Tibial artery (tissue), 4 donors: ENCODE results near the gene TRIM31.

Experiments
- DNase-seq, 2 donors: peaks; one replicate each; pipeline ENCODE4 v3.0.0-alpha.2; 2019
- H3K27ac ChIP-seq, 2 donors: fragments of 200-600 bp; sonication (generic) in 1 of 2; 1 replicate in 1 of 2; 2 replicates in 1 of 2; pipeline ENCODE4 v1.5.1; 2018 to 2019; ENCODE audit warnings: mild to moderate bottlenecking in 1 of 2
- H3K27me3 ChIP-seq, 2 donors: fragments of 200-600 bp; sonication (generic) in 1 of 2; one replicate each; pipeline versions ENCODE4 v1.5.1 to v1.6.0; 2016 to 2019
- H3K36me3 ChIP-seq, 3 donors: fragments of 200-600 bp; sonication (generic) in 2 of 3; one replicate each; pipeline ENCODE4 v1.5.1; 2016 to 2019; ENCODE audit warnings: mild to moderate bottlenecking in 2 of 3
- H3K4me1 ChIP-seq, 4 donors: fragments of 200-600 bp; sonication (generic) in 2 of 4; 1 replicate in 3 of 4; 2 replicates in 1 of 4; pipeline ENCODE4 v1.5.1; 2016 to 2019
- H3K4me3 ChIP-seq, 2 donors: fragments of 200-600 bp; sonication (generic) in 1 of 2; 1 replicate in 1 of 2; 2 replicates in 1 of 2; pipeline ENCODE4 v1.5.1; 2018 to 2019; ENCODE audit warnings: mild to moderate bottlenecking in 2 of 2
- H3K9me3 ChIP-seq, 3 donors: fragments of 200-600 bp; sonication (generic) in 1 of 3; one replicate each; pipeline ENCODE4 v1.5.1; 2016 to 2019
- intact Hi-C: fragments of 100-400 bp; cut with DNase I; formaldehyde crosslinking; loops from one replicate; pipeline ENCODE4 v1.15.0; 2023; ENCODE audit warnings: low total_unique reads
- TF ChIP-seq, protein P1 (sequence below), 2 experiments: fragments of 200-600 bp in 1 of 2; fragments of 450-650 bp in 1 of 2; IDR thresholded peaks; one replicate each; pipeline ENCODE4 v1.5.1; 2017 to 2019; ENCODE audit warnings: antibody characterized with exemption in 2 of 2, mild to moderate bottlenecking in 1 of 2, moderate library complexity in 1 of 2

The TRIM31 gene

DNA sequence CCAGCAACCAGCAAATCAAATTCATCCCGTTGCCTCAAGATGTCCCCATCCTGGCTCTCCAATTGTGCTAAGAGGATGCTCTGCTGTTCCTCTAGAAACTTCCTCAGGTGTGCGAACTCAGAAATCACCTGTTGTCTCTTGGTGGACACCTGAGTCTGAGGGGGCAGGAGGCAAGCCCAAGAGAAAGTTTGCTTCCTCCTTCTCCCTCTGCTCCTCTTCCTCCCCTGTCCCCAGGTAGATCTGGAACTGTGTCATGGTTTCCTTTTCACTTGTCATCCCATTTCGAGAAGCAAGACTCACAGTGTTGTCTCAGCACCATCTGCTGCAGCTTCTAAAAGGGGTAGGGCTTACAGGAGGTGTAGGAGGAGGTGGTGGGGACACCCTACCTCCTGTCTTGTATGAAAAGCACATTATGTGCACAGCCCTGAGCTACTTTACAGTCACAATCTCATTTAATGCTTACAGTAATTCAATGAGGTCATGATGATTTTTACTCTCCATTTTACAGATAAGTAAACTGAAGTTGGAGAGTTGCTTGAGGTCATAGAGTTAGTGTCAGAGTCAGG lies 45.7 kb upstream of the TRIM31 start:
- peaks cover 0 to 5% (median 2%) of the 10 kb centered on the region in 4 donors for H3K4me1 ChIP-seq
- no peaks in the 10 kb centered on the region for H3K9me3 ChIP-seq
- TF ChIP-seq, protein P1, sequence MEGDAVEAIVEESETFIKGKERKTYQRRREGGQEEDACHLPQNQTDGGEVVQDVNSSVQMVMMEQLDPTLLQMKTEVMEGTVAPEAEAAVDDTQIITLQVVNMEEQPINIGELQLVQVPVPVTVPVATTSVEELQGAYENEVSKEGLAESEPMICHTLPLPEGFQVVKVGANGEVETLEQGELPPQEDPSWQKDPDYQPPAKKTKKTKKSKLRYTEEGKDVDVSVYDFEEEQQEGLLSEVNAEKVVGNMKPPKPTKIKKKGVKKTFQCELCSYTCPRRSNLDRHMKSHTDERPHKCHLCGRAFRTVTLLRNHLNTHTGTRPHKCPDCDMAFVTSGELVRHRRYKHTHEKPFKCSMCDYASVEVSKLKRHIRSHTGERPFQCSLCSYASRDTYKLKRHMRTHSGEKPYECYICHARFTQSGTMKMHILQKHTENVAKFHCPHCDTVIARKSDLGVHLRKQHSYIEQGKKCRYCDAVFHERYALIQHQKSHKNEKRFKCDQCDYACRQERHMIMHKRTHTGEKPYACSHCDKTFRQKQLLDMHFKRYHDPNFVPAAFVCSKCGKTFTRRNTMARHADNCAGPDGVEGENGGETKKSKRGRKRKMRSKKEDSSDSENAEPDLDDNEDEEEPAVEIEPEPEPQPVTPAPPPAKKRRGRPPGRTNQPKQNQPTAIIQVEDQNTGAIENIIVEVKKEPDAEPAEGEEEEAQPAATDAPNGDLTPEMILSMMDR (IDR thresholded peaks at IDR 0.05), result no peak
- intact Hi-C loops, result no loop called here
- no peak overlapping the region for H3K4me3 ChIP-seq
- no peaks in the 10 kb centered on the region for H3K36me3 ChIP-seq
- peaks cover 0 to 29% of the 10 kb centered on the region in 2 donors for H3K27me3 ChIP-seq
- H3K27ac ChIP-seq, result no peak overlapping the region
- DNase-seq, result no peak

DNA sequence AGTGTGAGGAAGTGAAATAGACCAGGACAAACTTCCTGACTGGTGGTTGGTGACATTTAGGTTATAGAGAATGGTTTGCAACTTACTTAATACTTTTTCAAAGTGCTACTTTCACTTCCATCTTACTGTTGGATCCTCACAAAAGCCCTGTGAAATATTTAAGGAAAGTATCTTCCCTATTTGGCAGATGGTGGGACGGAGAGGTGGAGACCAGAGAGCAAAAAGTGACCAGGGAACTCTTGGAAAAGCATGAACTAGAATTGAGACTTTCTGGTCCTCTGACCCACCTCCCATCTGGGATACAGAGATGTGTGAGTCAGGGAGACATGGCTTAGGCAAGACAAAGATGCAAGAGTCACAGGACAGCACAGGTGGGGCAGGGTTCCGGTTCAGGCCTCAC lies 45.1 kb upstream of the TRIM31 start:
- H3K9me3 ChIP-seq, result no peaks in the 10 kb centered on the region
- TF ChIP-seq, protein P1 (IDR thresholded peaks at IDR 0.05), result no peak
- peaks cover 0 to 5% (median 2%) of the 10 kb centered on the region in 4 donors for H3K4me1 ChIP-seq
- no peak overlapping the region for H3K27ac ChIP-seq
- no peaks in the 10 kb centered on the region for H3K36me3 ChIP-seq
- H3K27me3 ChIP-seq, result peaks cover 0 to 29% of the 10 kb centered on the region in 2 donors
- intact Hi-C loops, result no loop called here
- no peak for DNase-seq
- no peak overlapping the region for H3K4me3 ChIP-seq

- no peaks in the 10 kb centered on the region for H3K9me3 ChIP-seq
- H3K27me3 ChIP-seq, result peaks cover 0 to 29% of the 10 kb centered on the region in 2 donors
- no peak overlapping the region for H3K27ac ChIP-seq
- peaks cover 0 to 5% (median 2%) of the 10 kb centered on the region in 4 donors for H3K4me1 ChIP-seq
- H3K4me3 ChIP-seq, result no peak overlapping the region
- intact Hi-C loops, result no loop called here
- DNase-seq, result no peak
- TF ChIP-seq, protein P1 (IDR thresholded peaks at IDR 0.05), result no peak
- H3K36me3 ChIP-seq, result no peaks in the 10 kb centered on the region
Measured at GRCh38 chr6:30157581-30157980, 44.7 kb upstream of the TRIM31 start.

GRCh38 chr6:30156774-30157173 lies 43.9 kb upstream of the TRIM31 start:
- Histone ChIP-seq H3K9me3 (no peaks in the 10 kb centered on the region), H3K4me3 (no peak overlapping the region), H3K4me1 (peaks cover 0 to 5% (median 2%) of the 10 kb centered on the region in 4 donors), H3K27me3 (peaks cover 0 to 29% of the 10 kb centered on the region in 2 donors), H3K36me3 (no peaks in the 10 kb centered on the region), H3K27ac (no peak overlapping the region)
- intact Hi-C loops, result no loop called here
- TF ChIP-seq, protein P1 (IDR thresholded peaks at IDR 0.05), result no peak
- no peak for DNase-seq

- H3K27me3 ChIP-seq, result peaks cover 0 to 29% of the 10 kb centered on the region in 2 donors
- no peak overlapping the region for H3K27ac ChIP-seq
- DNase-seq, result peak in 1 of 2 donors; percentile 54
- TF ChIP-seq, protein P1 (IDR thresholded peaks at IDR 0.05), result no peak
- H3K9me3 ChIP-seq, result no peaks in the 10 kb centered on the region
- H3K4me3 ChIP-seq, result no peak overlapping the region
- intact Hi-C loops, result no loop called here
- no peaks in the 10 kb centered on the region for H3K36me3 ChIP-seq
- H3K4me1 ChIP-seq, result peaks cover 0 to 5% (median 2%) of the 10 kb centered on the region in 4 donors
Measured at GRCh38 chr6:30156262-30156599, 43.3 kb upstream of the TRIM31 start.
